NCI-H460 (cell line): Measurements from ENCODE around the gene TMEM254. TPM values are rescaled to one million over a fixed set of nuclear protein-coding genes. Genes with fewer than 3 reads are reported as not detected.
"Not testable (repeated sequence)": the region's sequence is repeated elsewhere in the genome, so short reads cannot be mapped to it uniquely, and the experiment has no call there.

ENCODE experiments used
- DNase-seq: peaks from one replicate; pipeline ENCODE4 v3.0.0-alpha.2; 2016; ENCODE audit warnings: low read depth; ENCODE audit errors: extremely low read depth
- total RNA-seq: library from RNA; depleted of rRNA; stranded (reverse); fragments of >200 nt; shearing (Covaris generic); gene quantifications from 2 replicates; pipeline ENCODE4 v1.2.3, GENCODE V29; 2014; rRNA removed

Gene TMEM254
- total RNA-seq, 1 experiment from 2014 or later = 41.9 TPM

DNA sequence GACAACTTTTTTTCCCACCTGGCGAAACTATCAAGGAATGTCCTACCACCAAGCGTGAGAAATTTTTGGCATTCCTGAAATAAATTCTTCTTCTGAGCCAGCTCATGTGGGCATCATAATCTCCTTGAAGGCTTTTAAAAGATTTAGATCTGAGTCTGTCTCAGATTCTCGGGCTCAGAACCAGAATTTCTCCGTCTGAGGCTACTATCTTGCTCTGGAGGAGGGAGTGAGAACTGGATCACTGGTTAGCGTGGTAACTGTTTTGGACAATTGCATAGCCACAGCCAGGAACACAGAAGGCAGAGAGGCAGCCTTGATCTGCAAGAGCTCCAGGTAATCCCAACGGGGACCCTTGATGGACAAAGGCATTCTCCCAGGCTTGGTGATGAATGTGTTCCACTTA lies 53.0 kb downstream of the TMEM254 start:
- no peak for DNase-seq

DNA sequence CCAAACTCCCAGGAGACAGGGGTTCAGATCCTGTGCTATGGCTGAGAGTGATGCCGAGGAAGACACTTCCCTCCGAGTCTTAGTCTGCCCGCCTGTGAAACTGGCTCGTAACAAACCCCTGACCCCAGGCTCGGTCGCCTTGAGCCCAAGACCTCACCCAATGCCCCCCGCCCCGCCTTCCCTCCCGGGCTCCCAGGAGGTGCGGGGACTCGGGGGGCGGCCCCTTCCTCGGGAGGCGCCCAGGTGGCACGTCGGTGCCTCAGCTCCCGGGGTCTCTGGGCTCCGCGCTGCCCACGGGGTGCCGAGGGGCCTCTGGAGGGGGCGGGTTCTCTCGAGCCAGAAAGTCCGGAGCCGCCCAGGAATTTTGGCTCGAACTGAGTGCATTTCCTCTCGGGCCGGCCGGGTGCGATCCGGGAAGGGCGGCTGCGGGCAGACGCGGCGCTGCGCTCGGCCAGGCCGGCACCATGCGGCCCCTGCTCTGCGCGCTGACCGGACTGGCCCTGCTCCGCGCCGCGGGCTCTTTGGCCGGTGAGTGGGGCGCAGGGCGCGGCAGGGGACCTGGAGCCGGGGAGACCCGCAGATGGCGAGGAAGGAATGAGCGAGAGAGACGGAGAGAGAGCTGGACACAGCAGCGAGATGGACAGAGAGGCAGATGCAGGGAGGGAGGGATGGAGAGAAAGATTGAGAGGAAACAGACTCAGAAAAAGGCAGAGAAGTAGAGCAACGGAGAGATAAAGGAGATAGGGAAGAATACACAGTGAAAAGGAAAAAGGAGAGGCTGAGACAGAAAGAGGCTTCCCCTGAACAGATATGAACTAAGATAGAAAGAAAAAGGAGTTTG lies 54.1 kb downstream of the TMEM254 start, which contains the start of gene PLAC9:
PLAC9 (plus strand) TSS at position 432 of the 841 bp plus-strand sequence; CDS start at position 465, 33 bp downstream.
- no peak for DNase-seq

DNA sequence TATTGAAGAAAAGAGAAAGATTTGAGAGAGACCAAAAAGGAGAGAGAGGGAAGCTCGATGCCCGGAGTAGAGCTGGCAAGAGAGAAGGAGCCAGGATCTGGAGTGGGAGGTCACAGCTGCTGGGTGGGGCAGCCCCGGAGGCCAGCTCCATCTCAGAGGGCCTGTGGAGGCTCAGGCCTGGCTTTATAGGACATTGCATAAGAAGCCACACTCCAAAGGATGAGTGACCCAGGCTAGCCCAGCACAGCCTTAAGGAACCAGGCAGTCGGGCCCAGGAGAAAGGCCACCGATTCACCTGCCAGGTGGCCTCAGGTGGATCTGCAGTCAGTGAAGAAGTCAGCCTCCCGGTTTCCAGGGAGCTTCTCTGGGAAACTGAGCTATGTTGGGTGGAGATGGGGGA lies 54.7 kb downstream of the TMEM254 start:
- no peak for DNase-seq

DNA sequence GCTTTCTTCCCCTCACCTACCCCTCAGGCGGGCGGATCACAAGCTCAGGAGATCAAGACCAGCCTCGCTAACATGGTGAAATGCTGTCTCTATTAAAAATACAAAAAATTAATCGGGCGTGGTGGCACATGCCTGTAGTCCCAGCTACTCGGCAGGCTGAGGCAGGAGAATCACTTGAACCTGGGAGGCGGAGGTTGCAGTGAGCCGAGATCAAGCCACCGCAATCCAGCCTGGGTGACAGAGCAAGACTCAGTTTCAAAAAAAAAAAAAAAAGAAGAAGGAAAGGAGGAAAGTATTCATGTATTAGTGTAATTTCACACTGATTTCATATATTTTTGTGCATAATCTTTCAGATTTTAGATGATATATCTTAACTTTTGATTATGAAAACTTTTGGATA lies 55.2 kb downstream of the TMEM254 start:
- DNase-seq = not testable (repeated sequence)

DNA sequence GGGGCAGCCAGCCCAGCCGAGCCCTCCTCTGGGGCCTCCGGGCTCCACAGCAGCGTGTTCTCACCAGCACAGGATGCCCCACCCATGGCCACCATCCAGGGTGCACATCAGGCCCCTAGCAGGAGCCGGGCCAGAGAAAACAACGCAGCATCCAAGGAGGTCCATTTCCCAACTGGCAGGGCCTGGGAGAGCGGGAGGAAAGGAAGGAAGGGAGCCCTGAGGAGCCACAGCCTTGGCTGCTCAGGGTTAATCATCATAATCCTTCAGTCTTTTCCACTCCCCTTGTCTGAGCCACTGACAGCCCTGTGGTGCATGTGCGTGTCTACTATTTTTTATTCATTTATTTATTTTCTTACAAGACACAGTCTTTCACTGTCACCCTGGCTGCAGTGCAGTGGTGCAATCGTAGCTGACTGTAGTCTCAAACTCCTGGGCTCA lies 57.7 kb downstream of the TMEM254 start:
- DNase-seq = no peak

DNA sequence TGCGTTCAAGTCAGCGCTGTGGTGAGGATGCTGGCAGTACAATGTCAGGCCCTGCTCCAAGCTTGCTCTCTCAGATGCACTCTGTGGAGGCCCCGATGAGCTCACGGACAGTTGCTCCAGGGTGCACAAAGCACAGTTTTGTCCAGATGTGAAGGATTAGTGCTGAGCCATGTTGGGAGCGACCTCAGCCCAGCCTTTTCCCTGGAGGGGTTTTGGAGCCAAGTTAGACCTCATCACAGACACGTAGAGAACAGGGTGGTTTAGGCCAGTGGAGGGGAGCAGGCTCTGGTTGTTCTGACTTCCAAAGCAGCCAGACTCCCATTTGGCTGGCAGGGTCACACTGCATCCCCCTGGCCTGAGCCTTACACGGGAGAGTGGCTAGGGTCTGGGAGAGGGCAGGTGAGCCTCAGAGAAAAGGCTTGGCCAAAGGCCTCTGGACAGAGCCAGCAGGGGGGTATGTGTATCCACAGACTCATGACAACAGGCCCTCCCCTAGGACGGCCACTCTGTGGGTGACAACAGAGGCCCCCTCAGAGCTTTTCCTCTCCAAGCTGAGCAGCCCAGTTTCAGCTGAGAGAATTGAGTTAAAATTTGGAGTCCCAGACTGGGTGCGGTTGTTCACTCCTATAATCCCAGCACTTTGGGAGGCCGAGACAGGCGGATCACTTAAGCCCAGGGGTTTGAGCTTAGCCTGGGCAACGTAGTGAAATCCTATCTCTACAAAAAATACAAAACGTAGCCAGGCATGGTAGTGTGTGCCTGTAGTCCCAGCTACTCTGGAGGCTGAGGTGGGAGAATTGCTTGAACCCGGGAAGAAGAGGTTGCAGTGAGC lies 58.8 kb downstream of the TMEM254 start:
- no peak for DNase-seq

DNA sequence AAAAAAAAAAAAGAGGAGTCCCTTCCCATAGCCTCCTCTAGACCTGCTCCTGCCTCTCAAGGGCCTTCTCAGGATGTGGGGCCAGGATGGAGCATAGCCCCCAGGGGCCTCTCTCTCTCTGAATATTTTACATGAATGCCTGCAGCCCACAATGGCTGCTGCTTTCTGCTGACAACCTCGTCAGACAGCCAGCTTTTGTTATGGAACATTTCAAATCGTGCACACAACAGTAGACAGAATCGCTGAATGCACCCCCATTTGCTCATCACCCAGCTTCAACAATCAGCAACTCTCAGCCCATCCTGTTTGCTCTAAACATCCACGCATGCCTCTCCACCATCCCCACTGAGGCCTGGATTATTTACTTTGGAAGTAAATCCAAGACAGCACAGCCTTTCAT lies 59.5 kb downstream of the TMEM254 start:
- DNase-seq = no peak

DNA sequence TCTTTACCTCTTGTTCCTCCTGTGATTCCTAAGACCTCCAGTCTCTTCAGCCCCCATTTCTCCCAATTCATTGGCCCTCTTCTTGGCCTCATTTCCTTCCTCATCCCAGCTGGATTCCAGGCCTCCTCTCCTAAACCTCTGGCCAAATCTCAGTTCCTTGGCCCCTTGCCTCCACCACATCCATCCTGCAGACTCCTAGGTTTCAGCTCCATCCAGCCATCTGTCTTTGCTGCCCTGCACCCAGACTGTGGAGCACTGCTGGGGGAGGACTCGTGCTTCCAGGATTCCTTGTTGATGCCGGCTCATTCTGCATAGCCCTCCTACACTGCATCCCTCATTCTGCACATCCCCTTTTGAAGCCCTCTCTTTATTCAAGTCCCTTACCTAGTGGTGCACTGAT lies 60.8 kb downstream of the TMEM254 start:
- DNase-seq = no peak

DNA sequence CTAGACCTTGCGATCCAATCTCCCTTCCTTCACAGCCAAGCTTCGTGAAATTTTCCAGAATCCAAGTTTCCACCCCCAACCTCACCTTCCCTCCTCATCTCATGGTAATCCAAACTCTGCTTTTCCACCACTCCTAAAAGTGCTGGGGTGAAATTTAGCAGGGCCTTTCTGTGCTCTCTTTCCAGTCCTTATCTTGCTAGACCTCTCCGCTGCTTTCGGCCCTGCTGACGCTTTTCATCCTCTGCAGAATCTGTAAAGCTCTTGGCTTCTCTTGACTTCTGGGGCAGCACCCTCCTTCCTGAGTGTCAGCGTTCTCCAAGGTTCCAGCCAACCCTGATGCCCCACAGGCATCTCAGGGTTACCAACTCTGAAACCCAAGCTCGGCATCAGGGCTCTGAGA lies 61.8 kb downstream of the TMEM254 start:
- DNase-seq = no peak

DNA sequence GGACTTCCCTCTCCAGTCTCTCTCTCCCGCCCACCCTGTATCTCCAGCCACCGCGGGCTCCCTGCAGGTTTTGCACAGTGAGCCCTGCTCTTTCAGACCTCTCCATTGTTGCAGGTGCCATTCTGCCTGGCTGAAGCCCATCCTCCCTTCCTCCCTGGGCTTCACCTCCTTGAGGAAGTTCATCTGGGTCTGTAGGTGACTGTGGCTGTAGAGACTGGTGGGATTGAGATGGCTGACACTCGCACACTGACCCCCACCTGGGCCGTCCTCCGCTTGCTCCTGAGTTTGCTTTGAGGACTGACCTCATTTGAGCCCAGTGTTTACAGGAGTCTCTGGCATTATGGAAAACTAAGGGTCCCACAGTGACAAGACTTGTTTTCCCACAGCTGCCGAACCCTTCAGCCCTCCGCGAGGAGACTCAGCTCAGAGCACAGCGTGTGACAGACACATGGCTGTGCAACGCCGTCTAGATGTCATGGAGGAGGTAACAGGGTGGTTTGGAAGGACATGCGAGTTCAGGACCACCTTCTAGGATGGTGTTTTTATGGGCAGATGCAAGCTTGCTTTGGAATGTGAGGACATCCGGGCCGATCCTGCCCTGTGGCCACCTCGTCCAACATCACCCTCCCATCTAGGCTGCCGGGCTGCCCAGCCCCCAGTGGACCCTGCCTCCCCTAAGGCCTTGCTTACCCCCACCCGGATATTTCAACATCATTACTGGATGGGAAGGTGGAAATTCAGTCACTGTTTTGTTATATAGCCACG lies 63.4 kb downstream of the TMEM254 start:
- DNase-seq = no peak

Other genes with a start within 250 kb of the TMEM254 start
- gene SFTPD, start 129.6 kb upstream of the TMEM254 start, total RNA-seq = not detected in 2 replicates
- not detected in 2 replicates for gene PLAC9, start 54.1 kb downstream of the TMEM254 start, total RNA-seq
- 66.1 and 73.2 TPM in 2 replicates for gene ANXA11, start 126.9 kb downstream of the TMEM254 start, total RNA-seq
- 0.02 and 0.61 TPM in 2 replicates for gene MAT1A, start 211.0 kb downstream of the TMEM254 start, total RNA-seq